GM13976 (cell line): ENCODE results near the gene HAUS8.
"Not testable (repeated sequence)": the region's sequence is repeated elsewhere in the genome, so short reads cannot be mapped to it uniquely, and the experiment has no call there.

ENCODE experiments used
- DNase-seq: peaks from one replicate; pipeline ENCODE4 v3.0.0; 2012; ENCODE audit warnings: low spot score
- CTCF ChIP-seq: IDR thresholded peaks from 2 replicates; pipeline ENCODE4 v1.5.1; 2012; ENCODE audit warnings: borderline replicate concordance, mild to moderate bottlenecking; ENCODE audit not compliant: insufficient read depth; ENCODE audit errors: extremely low read depth, missing control alignments, control extremely low read depth
- in situ Hi-C: fragments of 300-500 bp; cut with MboI; formaldehyde crosslinking; loops from one replicate; pipeline ENCODE4 v1.12.0; 2022; ENCODE audit warnings: low sequenced_read_pairs, mixed read lengths, inconsistent platforms; ENCODE audit not compliant: unreplicated experiment

The HAUS8 gene

DNA sequence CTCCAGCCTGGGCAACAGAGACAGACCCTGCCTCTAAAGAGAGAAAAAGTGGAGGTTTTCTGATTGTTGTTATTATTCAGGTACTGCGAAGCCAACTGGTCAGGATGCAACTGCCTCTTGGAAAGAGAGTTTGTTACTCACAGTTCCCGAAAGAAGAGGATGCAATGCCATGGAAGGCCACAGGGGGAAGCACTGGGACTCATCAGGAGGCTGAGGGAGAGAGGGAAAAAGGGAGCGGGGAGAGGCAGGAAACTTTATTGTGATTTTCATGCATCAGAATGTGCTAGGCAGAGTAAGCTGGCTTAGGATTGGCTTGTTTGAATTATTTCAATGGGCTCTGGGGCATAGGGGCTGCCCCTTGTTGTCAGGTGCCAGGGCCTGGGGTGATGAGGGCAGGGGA is 27.9 kb upstream of the HAUS8 start:
- DNase-seq: no peak
- peak; percentile 44 for TF ChIP-seq CTCF
- in situ Hi-C loops: no loop called here

GRCh38 chr19:17101686-17102628 is 26.7 kb upstream of the HAUS8 start:
- DNase-seq: no peak
- in situ Hi-C loops: no loop called here
- TF ChIP-seq CTCF: no peak

- in situ Hi-C loops: no loop called here
- no peak for TF ChIP-seq CTCF
- DNase-seq: no peak
Observed at GRCh38 chr19:17098326-17098725, 23.1 kb upstream of the HAUS8 start.

GRCh38 chr19:17097593-17098126 is 22.4 kb upstream of the HAUS8 start:
- no peak for DNase-seq
- no peak for TF ChIP-seq CTCF
- in situ Hi-C loops: no loop called here

GRCh38 chr19:17095141-17095919 is 20.1 kb upstream of the HAUS8 start:
- no peak for TF ChIP-seq CTCF
- no peak for DNase-seq
- in situ Hi-C loops: no loop called here

- DNase-seq, in situ Hi-C loops: not testable (repeated sequence)
Observed at GRCh38 chr19:17094694-17095093, 19.4 kb upstream of the HAUS8 start.
